Limb (tissue), 2 donors: ENCODE results near the gene CFAP52.
"Not testable (repeated sequence)": the region's sequence is repeated elsewhere in the genome, so short reads cannot be mapped to it uniquely, and the experiment has no call there.

Experiments
- DNase-seq, 2 donors: peaks; one replicate each; pipeline ENCODE4 v3.0.0-alpha.2; 2016; ENCODE audit errors: extremely low spot score in 2 of 2

Gene CFAP52

DNA sequence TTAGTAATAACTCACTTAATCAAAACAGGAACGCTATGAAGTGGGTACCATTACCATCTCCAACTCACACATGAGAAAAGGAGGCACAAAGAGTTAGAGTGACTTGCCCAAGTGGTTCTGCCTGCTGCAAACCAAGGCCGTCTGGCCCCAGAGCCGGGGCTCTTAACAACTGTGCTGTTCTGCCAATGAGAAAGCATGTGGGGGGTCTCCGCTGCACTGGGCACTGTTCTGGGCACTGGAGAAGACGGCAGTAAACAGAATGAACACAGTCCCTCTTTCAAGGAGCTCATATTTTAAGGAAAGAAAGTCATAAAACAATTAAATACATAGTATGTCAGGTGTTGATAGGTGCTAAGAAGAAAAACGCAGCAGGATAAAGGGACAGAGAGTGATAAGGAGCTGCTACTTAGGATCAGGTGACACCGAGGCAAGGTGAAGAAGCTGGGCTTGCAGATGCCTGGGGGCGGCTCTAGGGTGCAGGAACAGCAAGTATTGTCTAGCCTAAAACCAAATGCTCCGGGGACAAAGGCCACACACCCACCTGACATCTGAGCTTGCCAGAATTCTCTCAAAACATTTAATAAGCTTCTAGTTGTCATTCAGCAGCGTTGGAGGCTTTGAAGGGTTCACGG is 7.4 kb upstream of the CFAP52 start:
- no peak for DNase-seq

DNA sequence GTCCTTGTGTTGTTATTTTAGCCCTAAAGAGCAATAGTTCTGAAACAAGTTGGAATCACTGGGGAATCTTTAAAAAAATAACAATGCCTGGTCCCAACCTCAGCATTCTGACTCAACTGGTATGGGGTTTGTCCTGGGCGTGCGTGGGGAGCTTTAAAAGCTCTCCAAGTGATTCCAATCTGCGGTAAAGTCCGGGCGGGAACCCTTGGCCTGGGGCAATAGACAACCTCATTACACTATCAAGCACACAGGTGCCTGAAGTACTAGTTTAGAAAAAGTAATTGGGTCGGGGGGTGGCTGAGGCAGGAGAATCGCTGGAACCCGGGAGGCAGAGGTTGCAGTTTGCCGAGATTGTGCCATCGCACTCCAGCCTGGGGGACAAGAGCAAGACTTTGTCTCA is 5.2 kb upstream of the CFAP52 start:
- DNase-seq: no peak

DNA sequence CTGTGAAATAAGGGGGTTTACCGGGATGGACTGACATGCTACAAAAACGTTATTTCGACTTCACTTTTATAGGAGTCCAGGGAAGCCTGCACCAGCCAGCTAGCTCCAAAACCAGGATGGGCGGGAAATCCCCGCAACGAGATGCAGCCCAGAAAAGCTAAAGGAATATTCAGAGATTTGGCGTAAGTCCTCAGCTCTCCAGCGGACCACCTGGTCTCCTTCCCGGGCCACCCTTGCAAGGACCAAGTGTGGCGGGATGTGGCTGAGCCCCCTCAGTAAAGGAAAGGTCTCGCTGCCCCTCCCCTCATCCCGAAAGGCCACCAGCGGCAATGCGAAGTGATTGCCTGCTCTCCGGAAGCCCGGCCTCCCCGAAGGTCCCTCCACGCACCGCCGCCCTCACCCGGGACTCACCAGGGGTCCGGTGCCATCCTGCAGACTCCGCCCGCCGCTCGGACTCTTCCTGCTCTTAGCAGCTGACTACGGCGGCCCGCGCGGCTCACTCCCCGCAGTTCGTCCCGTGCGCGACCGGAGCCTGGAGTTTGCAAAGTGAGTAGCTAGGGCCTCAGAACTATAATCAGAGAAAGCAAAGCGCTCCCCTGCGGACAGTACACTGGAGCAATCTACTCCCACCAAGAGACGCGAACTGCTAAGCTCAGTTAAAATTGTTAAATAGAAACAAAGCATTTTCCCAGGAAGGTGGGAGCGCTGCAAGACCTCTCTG is 901 bp upstream of the CFAP52 start, which contains the start of gene STX8:
TSS of gene STX8 (minus strand) at position 440 of the 721 bp plus-strand sequence. CDS start at position 428, 12 bp downstream.
- DNase-seq: peak; percentile 86 to 93

DNA sequence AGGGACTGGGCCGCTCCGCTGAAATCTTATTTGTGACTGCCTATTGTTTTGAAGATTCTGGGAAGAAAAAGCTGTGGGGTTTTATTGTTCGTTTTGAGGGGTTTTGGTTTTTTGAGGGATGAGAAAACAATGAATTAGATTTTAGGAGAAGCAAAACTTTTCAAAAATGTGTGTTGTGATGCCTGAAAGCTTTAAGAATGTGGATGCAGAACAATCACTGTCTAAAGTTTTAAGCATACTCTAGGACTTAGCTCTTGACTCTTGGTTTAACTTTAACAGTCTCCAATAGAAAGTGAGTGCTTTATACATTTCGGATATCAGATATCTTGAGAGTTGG is 899 bp downstream of the CFAP52 start:
- DNase-seq: no peak

DNA sequence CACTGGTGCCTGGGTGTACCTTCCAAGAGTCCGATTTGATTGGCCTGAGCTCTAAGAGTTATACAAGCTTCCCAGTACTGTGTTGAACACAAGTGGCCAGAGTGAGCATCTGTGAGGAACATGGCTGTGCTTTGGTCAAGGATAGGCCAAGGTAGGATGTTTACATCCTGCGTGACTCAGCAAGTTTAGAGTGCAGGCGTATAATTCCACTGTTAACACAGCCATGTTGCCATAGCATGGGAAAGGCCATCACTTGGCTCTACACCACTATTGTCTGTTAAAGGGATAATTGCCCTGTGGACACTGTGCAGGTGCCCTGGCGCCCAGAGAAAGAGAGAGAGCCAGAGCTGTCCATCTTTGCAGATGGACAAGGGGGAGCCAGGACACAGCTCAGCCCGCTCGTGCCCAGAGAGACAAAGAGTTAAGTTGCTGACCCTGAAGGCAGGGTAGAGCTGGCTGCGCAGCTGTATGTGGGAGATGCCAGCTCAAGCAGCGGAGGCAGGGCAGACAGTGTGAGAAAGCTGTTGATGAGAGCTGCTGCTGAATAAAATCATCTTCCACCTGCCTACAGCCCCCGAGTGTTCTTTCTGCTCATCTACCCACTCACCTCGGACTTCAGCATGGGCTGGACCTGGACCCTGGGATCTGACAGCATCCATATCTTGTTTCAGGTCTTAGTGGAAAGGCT is 11.7 kb downstream of the CFAP52 start:
- no peak for DNase-seq

DNA sequence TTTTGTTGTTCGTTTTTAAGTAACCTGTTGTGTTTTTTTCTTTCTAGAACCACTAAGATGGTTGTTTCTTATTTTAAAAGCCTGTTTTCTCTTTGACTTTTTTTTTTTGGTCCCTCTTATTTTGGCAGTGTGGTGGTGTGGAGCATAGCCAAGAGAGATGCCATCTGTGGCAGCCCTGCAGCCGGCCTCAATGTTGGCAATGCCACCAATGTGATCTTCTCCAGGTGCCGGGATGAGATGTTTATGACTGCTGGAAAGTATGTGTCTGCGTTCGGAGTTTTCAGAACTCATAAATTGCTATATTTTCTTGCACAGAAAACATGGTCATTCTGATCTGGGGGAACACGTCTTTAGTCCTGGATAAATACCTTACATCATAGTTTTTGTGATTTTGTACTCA is 17.6 kb downstream of the CFAP52 start:
- no peak for DNase-seq

DNA sequence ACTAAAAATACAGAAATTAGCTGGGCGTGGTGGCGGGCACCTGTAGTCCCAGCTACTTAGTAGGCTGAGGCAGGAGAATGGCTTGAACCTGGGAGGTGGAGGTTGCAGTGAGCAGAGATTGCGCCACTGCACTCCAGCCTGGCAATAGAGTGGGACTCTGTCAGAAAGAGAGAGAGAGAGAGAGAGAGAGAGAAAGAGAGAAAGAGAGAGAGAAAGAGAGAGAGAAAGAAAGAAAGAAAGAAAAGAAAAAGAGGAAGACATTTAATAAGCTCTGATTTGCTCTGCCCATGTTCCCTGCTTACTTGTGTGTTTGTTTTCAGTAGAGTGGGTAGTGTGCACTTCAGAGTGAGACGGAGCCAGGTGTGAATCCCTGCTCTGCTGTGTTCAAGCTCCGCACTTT is 21.2 kb downstream of the CFAP52 start:
- not testable (repeated sequence) for DNase-seq

DNA sequence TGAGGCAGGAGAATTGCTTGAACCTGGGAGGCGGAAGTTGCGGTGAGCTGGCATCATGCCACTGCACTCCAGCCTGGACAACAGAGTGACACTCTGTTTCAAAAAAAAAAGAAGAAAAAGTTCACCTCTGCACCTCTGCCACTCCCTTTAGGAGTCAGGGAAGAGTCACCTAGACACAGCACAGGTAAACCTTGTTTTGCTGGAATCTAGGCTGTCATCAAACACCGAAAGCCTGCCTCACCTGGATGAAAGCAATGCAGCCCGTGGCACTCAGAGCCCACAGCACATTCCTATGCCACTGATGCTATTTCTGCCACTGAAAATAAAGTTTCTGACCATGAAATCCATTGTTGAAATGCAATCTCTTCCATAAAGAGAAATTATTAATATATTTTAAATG is 22.2 kb downstream of the CFAP52 start:
- DNase-seq: no peak

DNA sequence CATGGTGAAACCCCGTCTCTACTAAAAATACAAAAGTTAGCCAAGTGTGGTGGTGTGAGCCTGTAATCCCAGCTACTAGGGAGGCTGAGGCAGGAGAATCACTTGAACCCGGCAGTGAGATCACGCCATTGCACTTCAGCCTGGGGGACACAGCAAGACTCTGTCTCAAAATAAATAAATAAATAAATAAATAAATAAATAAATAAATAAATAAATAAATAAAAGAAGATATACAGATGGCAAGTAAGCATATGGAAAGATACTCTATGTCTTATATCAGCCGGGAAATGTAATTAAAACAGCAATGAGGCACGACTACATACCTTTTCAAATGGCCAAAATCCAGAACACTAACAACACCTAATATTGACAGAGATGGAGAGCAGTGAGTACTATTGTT is 28.1 kb downstream of the CFAP52 start:
- DNase-seq: not testable (repeated sequence)

DNA sequence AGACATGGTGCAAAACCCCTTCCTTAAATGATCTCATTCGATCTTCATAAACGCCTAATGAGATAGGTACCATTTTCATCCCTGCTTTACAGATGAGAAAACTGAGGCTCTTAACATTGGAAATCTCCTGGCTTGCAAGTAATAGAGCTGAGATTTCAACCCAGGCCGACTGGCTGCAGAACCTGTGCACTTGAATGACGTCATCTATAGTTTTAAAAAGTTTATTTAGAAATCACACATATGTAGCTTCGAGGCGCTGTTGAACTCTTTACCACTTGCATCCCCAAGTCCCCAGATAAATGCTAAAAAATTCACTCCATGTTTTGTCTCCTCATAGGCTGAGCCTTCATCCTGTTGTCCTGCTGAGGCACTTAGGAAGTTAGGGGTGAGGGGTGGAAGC is 30.0 kb downstream of the CFAP52 start:
- no peak for DNase-seq

DNA sequence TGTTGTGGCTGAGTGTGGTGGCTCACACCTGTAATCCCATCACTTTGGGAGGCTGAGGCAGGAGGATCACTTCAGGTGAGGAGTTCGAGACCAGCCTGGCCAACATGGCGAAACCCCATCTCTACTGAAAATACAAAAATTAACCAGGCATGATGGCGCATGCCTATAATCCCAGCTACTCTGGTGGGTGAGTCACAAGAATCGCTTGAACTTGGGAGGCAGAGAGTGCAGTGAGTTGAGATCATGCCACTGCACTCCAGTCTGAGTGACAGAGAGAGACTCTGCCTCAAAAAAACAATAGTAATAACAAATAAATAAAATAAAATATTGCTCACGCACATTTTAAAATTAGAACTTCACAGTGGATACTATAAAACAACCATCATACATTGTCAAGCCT is 30.6 kb downstream of the CFAP52 start:
- DNase-seq: not testable (repeated sequence)

DNA sequence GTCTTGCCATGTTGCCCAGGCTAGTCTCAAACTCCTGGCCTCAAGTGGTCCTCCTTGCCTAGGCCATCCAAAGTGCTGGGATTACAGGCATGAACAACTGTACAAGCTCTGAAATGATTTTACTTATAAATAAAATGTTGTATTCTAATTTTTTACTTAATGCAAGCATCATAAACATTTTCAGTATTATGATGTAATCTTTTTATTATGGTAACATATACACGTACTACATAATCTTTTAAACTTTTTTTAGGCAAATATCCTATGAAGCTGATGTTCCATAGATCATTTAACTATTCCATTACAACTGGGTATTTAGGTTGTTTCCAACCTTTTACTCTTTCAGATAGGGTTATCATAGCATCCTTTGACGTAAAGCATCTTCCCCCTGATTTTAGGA is 35.1 kb downstream of the CFAP52 start:
- no peak for DNase-seq

DNA sequence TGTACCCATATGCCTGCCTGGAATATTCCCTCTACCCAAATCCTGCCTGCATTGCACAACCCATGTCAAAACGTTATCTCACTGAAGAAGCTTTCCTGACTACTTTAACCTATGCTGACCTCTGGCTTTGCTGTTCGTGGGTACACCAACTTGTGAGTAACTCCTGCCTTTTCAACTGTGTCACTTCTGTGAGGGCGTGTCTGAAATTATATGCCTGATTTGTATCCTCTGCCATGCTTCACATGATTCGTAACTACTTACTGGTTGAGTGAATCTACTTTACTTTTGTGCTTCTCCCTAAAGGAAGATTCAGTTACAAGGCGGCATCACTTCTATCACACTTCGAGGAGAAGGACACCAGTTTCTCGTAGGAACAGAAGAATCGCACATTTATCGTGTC is 35.6 kb downstream of the CFAP52 start:
- DNase-seq: no peak

DNA sequence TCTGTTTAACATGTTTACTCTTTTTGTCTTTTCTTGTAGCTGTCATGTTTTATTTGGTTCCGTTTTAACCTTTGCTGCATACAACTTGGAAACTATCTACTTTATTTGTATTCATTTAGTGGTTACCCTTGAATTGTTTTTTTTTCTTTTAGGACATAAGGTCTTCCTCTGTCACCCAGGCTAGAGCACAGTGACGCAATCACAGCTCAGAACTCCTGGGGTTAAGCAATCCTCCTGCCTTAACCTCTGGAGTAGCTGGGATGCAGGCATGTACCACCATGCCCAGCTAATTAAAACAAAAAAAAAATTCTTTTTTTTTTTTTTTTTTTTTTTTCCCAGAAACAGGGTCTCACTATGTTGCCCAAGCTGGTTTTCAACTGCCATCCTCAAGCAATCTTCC is 39.0 kb downstream of the CFAP52 start:
- no peak for DNase-seq

DNA sequence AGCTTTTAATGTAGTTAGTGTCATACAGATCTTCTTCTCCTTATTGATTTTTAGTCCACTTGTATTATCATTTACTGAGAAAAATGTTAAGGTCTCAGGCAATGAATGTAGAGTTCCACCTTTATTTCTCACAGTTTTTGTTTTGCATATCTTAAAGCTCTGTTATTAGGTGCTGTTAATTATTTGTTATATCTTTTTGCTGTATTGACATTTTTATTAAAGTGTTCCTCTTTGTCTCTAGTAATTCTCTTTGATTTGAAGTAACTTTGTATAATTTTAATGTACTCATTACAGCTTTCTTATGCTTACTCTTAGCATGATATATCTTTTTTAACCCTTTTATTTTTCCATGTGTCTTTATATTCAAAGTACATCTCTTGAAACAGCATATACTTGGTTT is 46.5 kb downstream of the CFAP52 start:
- DNase-seq: no peak

DNA sequence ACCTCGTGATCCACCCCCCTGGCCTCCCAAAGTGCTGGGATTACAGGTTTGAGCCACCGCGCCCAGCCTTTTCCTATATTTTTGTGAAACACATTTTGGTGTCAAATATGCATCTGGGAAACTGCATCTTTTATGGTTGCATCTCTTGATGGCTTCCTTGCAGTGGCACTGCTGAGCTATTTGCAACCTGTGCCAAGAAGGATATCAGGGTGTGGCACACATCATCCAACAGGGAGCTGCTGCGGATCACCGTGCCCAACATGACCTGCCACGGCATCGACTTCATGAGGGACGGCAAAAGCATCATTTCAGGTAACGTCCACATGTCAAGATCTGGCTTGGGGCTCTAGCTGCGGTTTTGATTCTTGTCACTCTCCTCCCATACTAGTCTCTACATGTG is 52.1 kb downstream of the CFAP52 start:
- no peak for DNase-seq

DNA sequence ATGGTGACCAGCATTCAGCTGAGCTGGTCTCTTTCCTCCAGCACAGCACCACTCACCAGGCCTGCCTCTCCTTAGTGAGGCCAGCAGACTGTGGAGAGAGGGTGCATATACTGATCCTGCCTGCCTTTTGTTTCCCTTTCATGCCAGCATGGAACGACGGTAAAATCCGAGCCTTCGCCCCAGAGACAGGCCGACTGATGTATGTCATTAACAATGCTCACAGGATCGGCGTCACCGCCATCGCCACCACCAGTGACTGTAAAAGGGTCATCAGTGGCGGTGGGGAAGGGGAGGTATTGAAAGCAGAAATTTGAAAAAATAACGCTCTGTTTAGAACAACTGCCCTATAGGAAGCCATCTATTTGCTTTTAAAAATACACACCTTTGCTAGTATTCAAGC is 56.3 kb downstream of the CFAP52 start:
- DNase-seq: no peak

DNA sequence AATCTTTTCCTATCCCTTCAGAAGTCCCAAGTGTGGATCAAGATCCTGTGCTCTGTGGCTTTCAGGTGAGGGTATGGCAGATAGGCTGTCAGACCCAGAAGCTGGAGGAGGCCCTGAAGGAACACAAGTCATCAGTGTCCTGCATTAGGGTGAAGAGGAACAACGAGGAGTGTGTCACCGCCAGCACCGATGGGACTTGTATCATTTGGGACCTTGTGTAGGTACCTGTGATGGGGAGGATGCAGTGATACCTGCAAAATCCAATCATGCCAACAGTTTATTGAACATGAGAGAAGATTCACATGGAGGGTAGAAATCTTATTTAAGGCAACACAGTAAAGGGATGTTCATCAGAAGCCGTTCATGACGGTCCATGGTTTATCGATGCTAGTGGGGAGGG is 58.9 kb downstream of the CFAP52 start:
- DNase-seq: no peak

DNA sequence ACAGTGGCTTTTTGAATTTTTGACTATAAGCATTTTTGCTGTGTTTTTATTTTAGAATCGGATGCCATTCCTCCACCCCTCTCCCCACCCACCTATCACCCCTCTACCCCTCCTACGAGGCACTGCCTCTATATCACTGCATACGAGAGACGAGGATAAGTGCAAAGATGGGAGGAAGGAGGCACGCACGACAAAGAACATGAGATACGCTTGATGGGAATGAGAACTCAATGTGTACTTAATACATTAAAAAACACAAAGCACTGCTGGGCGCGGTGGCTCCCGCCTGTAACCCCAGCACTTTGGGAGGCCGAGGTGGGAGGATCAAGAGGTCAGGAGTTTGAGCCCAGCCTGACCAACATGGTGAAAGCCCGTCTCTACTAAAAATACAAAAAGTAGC is 60.1 kb downstream of the CFAP52 start:
- no peak for DNase-seq

DNA sequence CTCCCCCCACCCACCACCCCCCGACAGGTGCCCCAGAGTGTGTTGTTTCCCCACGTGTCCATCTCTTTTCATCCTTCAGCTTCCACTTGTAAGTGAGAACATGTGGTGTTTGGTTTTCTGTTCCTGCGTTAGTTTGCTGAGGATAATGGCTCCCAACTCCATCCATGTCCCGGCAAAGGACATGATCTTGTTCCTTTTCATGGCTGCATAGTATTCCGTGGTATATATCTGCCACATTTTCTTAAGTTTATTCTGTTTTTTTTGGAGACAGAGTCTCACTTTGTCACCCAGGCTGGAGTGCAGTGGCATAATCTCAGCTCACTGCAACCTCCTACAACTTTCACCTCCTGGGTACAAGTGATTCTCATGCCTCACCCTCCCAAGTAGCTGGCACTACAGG is 63.9 kb downstream of the CFAP52 start:
- DNase-seq: not testable (repeated sequence)

DNA sequence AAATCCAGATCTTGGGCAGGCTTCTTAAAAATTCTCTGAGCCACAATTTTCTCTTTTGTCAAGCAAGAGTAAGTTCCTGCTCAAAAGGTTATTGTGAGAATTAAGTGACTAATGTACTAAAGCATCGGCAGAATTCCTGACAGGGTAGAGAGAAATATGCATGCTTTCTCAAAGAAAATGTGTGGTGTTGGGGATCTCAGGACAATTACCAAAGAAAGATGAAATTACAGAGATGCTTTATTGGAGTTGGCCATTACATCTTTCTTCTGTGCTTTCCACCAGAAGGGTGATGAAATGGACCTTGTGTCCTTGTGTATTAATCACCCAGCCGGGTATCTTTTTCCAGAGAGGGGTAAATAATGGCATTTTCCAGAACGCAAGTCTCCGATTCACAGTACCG is 67.2 kb downstream of the CFAP52 start:
- no peak for DNase-seq

DNA sequence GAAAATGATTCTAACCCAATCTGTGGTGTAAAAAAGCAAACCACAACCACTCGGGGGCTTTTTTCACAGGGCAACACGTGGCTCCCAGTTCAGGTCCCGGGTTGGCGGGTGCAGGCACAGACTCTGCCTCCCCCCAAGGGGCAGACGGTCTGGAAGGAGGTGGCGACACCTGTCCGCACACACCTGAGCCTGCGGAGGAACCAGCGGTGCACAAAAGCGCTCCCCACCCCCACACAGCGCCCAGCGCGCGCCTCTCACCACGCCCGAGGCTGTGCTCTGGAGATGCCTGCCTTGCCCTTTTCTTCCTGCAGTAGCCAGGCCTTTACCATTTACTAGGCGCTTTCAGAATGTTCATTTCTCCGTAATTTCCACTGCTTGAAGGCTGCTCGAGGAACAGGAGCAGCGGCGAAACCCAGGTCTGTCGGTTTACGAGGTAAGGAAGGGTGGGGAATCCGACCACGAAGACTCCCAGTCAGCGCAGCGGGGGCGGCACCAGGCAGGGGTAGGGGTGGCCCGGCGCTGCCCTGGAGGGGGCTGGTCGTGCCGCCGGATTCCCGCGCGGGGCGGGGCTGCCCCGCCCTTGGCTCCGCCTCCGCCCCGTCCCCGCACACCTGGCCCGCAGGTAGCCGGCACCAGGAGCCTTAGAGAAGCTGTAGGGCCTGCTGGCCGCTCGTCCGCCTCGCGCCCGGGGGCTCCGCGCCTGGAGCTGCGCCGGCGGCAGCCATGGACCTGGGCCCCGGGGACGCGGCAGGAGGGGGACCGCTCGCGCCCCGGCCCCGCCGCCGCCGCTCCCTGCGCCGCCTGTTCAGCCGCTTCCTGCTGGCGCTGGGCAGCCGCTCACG is 68.7 kb downstream of the CFAP52 start, which contains the start of gene USP43:
TSS of gene USP43 (plus strand) at position 608 of the 842 bp plus-strand sequence. CDS start at position 724, 116 bp downstream.
- DNase-seq: peak in 1 of 2 donors; percentile 56
